SIG-M5 (cell line): ENCODE data around the gene CTNS.

Source experiments
- DNase-seq: peaks from one replicate; lab custom pipeline; 2025; lab: John Stamatoyannopoulos, UW

The CTNS gene

GRCh38 chr17:3658784-3659449 is 22.4 kb downstream of the CTNS start:
- DNase-seq: no peak

DNA sequence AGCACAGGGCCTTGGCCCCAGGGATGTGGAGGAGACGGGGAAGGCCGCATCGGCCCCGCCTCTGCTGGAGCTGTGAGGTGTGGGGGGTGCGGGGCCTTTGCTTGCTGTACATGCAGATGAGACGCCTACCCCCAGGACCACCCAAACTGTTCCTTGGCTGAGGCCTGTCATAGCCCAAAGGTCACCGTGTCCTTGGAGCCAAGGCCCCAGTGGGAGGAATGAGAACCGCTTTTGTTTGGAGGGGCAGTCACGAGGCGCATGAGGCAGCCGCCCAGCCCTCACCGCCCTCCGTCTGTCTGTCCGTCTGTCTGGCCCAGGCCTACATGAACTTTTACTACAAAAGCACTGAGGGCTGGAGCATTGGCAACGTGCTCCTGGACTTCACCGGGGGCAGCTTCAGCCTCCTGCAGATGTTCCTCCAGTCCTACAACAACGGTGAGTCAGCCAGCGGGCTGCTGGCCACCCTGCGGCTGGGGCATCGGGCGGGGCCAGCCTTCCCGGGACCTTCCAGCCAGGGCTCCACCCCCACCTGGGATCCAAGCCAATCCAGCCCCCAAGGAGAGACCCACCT is 23.1 kb downstream of the CTNS start:
- DNase-seq: no peak

DNA sequence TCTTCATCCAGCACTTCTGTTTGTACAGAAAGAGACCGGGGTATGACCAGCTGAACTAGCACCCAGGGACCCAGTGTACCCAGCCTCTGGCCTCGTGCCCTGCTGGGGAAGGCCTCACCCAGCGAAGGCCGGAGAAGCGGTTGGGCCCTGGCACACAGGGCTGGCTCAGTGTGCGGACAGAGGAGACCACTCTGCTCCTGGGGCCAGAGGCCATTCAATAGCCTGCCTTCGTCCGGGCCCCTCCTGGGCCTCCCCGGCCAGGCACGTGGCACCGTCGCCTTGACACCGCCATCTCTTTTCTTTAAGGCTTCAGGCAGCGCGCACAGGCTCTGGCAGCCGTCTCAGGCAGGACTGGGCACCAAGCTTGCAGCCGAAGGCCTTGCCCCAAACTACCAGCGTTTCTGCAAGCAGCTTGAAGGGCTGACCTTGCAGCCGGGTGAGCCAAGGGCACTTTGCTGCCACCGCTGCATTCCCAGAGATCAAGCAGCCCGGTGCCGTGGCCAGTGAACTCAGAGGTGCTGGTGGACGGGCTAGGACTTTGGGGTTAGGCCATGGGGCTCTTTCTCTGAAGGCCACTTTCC is 23.8 kb downstream of the CTNS start:
- no peak for DNase-seq

- DNase-seq: no peak
These were observed 26.8 kb downstream of the CTNS start for GRCh38 chr17:3663102-3664011.

DNA sequence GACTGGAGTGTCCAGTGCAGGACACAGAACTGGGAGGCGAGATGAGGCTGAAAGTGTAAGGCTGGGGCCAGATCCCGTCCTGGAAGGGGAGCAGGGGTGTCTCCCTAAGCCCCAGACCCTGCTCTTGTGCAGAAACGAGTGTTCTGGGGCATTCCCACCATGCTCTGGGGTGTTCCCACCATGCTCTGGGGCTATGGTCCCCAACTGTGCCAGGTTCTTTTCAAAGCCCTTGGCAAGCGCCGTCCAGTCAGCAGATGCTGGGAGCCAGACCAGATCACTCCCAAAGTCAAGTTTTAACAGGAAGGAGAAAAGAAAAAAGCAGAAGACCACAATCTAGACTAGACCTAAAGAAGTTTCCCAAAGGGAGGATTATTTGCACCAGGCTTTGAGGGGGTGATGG is 29.3 kb downstream of the CTNS start:
- DNase-seq: no peak

- no peak for DNase-seq
These were observed 30.0 kb downstream of the CTNS start for GRCh38 chr17:3666516-3666915.

DNA sequence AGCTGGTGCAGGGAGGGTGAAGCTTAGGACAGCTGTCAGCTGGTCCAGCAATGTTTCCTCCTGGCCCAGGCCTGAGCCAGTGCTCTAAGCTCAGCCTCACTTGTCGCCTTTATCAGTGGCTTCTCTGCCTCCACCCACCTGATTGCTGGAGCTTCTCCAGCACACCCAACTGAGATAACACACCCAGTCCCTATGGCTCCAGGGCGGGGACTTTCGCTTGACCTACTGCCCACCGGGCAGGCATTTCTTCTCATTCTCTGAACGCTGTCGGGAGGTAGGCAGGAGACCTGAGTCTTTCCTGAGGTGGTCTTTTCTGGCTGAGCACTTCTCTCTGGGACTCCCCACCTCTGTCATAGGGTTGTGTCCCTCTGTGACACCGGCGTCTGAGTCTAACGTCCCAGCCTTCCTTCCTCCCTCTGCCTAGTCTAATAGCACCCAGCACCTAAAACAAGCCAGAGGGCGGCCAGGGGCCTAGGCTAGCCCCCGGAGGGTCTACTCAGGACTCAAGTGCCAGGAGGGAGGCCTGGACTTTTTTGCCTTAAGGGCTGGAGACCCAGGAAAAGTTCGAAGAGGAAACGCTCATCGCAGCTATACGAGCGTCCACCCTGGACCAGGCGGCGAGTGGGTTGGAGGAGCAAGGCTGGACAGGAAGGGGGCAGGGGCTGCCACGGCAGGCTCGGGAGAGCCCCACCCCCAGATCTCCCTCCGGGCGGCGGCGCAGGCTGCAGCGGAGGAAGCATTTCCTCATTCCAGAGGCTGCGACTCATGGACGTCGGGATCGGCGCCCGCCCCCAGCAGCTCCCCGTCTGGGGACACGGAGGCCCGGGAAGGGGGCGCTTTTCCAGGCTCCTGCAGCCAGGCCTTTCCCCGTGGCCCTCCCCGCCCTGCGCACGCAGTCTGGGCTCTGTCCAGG is 31.1 kb downstream of the CTNS start:
- DNase-seq: no peak

GRCh38 chr17:3668279-3669084 is 31.9 kb downstream of the CTNS start, which contains the start of the genes EMC6 and TAX1BP3:
TSS of gene EMC6 (plus strand) at chr17:3668812. CDS start at chr17:3669147, 335 bp downstream.
TSS of gene TAX1BP3 (minus strand) at chr17:3668578. CDS start at chr17:3668526, 52 bp downstream.
- peak; percentile 59 for DNase-seq

GRCh38 chr17:3669085-3669347 is 32.5 kb downstream of the CTNS start:
- no peak for DNase-seq

GRCh38 chr17:3669548-3669947 is 33.0 kb downstream of the CTNS start:
- no peak for DNase-seq

GRCh38 chr17:3672571-3672970 is 36.0 kb downstream of the CTNS start:
- no peak for DNase-seq

- DNase-seq: no peak
These were observed 39.3 kb downstream of the CTNS start for GRCh38 chr17:3675886-3676285.

- no peak for DNase-seq
These were observed 41.7 kb downstream of the CTNS start for GRCh38 chr17:3678095-3678820.

DNA sequence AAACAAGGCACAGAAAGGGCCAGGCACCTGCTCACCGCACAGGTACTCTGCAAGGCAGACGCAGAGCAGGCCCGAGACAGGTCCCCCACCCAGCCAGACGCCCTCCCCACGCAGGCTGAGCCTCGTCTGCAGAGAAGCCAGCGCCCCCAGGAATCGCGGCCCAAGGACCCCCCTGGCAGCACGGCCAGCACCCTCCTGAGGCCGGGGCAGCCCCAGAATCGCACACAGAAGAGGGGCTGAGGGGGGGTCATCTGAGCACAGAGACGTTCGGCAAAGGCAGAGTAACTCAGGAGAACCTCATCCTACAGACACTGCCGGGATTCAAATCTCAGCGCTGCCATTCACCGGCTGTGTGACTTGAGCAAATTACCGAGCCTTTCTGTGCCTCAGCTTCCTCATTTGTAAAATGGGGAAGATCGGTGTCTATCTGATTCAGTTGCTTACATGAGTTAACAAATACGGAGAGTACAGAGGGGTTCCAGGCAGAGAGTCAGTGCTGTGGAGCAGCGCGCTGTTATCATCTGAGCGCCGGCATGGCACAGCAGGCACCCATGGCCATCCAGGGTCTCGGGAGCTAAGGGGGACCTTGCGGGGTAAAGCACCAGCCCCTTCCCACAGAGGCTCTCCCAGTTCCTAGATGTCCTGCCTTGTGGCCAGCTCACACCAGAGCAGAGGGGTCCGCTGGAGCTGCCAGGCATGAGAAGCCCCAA is 42.4 kb downstream of the CTNS start:
- no peak for DNase-seq

GRCh38 chr17:3679531-3680126 is 43.1 kb downstream of the CTNS start:
- DNase-seq: no peak

DNA sequence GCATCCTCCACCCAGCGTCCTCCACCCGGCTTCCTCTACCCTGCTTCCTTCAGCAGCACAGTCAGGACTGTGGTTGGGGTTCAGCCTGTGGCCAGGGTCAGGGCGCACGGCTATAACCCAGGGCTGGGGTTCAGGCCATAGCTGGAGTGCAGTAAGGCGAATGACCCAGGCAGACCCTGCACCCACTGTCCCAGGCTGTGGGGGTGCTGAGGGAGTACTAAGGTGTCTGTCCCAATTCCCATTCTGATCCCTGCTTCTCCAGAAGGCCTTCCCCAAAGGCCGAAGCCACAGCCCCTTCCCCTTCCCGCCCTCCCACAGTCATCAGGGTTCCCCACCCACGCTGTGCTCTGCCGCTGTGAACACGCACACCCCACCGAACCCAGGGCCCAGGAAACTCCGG is 44.5 kb downstream of the CTNS start:
- DNase-seq: no peak

DNA sequence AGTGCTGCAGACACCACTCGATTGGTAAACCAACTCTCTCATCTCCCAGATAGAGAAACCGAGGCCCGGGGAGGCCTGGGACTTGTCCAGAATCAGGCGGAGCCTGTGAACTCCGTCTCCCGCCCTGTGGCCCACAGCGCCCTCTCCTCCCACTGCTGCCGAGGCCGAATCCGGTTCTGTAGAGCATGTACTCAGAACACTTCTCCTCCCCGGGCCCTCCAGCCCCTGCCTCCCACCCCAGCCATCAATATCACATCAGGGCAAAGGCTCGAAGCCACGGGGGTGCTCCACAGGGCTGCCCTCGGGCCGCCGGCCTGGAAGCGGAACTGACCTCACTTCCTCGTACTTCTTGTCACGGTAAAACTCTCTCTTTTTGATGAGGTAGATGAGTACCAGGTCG is 45.0 kb downstream of the CTNS start:
- no peak for DNase-seq

- no peak for DNase-seq
These were observed 45.5 kb downstream of the CTNS start for GRCh38 chr17:3682033-3682432.

DNA sequence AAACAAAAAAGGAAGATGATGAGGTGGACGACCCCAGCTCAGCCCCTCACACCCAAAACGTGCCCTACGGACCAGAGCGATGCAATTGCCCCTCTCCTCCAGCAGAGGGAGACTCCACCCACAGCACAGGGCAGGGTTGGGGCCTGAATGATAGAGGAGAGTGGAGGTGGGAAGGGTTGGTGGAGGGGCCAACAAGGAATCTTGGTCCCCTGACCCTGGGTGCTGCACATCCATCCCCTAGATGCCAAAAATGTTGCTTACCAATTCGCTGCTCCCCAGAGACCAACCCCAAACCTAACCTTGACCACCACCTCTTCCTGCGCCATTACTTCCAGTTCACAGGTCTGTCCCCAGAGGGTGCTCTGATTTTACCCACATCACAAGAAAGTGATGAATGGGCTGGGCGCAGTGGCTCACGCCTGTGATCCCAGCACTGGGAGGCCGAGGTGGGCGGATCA is 46.5 kb downstream of the CTNS start:
- DNase-seq: no peak
